CD14-positive monocyte (primary cell): ENCODE measurements around the gene RNGTT. TPM values are rescaled to one million over a fixed set of nuclear protein-coding genes. Genes with fewer than 3 reads are reported as not detected.
A peak's percentile ranks its signal among the peaks of the same experiment; 100 is the strongest.

ENCODE experiments used
- DNase-seq, 3 donors: peaks; one replicate each; pipeline ENCODE4 v3.0.0-alpha.2; 2011 to 2022
- H2AFZ ChIP-seq: 2 replicates; pipeline ENCODE4 v1.6.0; 2012; ENCODE audit warnings: mild to moderate bottlenecking, low read depth, low read length, inconsistent platforms; ENCODE audit not compliant: insufficient read depth, poor library complexity, severe bottlenecking
- H3K27ac ChIP-seq, 2 donors: 1 replicate in 1 of 2; 2 replicates in 1 of 2; pipeline ENCODE4 v1.5.1; 2012 to 2013; ENCODE audit warnings: low read length in 2 of 2, control low read depth in 1 of 2, inconsistent platforms in 1 of 2, low read depth in 1 of 2, mild to moderate bottlenecking in 1 of 2
- H3K27me3 ChIP-seq, 2 donors: one replicate each; pipeline versions ENCODE4 v1.6.0 to v1.6.1; 2011 to 2013; ENCODE audit warnings: low read length in 2 of 2; ENCODE audit not compliant: control insufficient read depth in 2 of 2, insufficient read depth in 2 of 2
- H3K36me3 ChIP-seq, 2 donors: replicated peaks in 1 of 2; 1 replicate in 1 of 2; 2 replicates in 1 of 2; pipeline versions ENCODE4 v1.5.1 to v1.6.1; 2012 to 2013; ENCODE audit warnings: low read length in 2 of 2, control low read depth in 1 of 2, inconsistent platforms in 1 of 2, mild to moderate bottlenecking in 1 of 2; ENCODE audit not compliant: insufficient read depth in 2 of 2, control insufficient read depth in 1 of 2
- H3K4me1 ChIP-seq, 2 donors: 1 replicate in 1 of 2; 2 replicates in 1 of 2; pipeline versions ENCODE4 v1.5.1 to v1.6.1; 2012 to 2013; ENCODE audit warnings: low read length in 2 of 2, control low read depth in 1 of 2, inconsistent platforms in 1 of 2, mild to moderate bottlenecking in 1 of 2, moderate library complexity in 1 of 2; ENCODE audit not compliant: insufficient read depth in 2 of 2, control insufficient read depth in 1 of 2
- H3K4me2 ChIP-seq: replicated peaks from 2 replicates; pipeline ENCODE3; 2012; ENCODE audit warnings: low read length, moderate library complexity, mild to moderate bottlenecking; ENCODE audit not compliant: poor library complexity, severe bottlenecking; ENCODE audit errors: extremely low read depth
- H3K4me3 ChIP-seq, 3 experiments: fragments of 200-600 bp in 1 of 3; sonication (generic) in 1 of 3; replicated peaks in 1 of 3; 1 replicate in 2 of 3; 2 replicates in 1 of 3; pipeline ENCODE4 v1.5.1; 2011 to 2013; ENCODE audit warnings: low read length in 3 of 3, mild to moderate bottlenecking in 3 of 3, control low read depth in 2 of 3, low read depth in 2 of 3, inconsistent platforms in 1 of 3, moderate library complexity in 1 of 3
- H3K79me2 ChIP-seq: 2 replicates; pipeline ENCODE4 v1.6.0; 2012; ENCODE audit warnings: mild to moderate bottlenecking, control low read depth, inconsistent platforms, low read length, moderate library complexity; ENCODE audit not compliant: insufficient read depth
- H3K9ac ChIP-seq: 2 replicates; pipeline ENCODE4 v1.6.0; 2017; ENCODE audit warnings: low read length, mild to moderate bottlenecking; ENCODE audit not compliant: insufficient read depth, poor library complexity, severe bottlenecking
- H3K9me3 ChIP-seq, 2 donors: replicated peaks in 1 of 2; 1 replicate in 1 of 2; 2 replicates in 1 of 2; pipeline versions ENCODE4 v1.5.1 to v1.6.1; 2012 to 2013; ENCODE audit warnings: low read length in 2 of 2, control low read depth in 1 of 2; ENCODE audit not compliant: control insufficient read depth in 1 of 2, insufficient read depth in 1 of 2
- H4K20me1 ChIP-seq: 2 replicates; pipeline ENCODE4 v1.6.0; 2012; ENCODE audit warnings: mild to moderate bottlenecking, low read length, control low read depth, moderate library complexity; ENCODE audit not compliant: insufficient read depth
- H3K27ac Mint-ChIP-seq, 7 donors: one replicate each; pipeline ENCODE4 v1.8.0; 2020; ENCODE audit warnings: mild to moderate bottlenecking in 7 of 7, mixed read lengths in 7 of 7, moderate library complexity in 6 of 7, inconsistent platforms in 2 of 7
- H3K27me3 Mint-ChIP-seq, 3 donors: one replicate each; pipeline ENCODE4 v1.8.0; 2021 to 2022; ENCODE audit warnings: low read depth in 3 of 3, mild to moderate bottlenecking in 3 of 3, mixed read lengths in 3 of 3, moderate library complexity in 3 of 3, inconsistent platforms in 1 of 3
- H3K36me3 Mint-ChIP-seq, 2 donors: one replicate each; pipeline ENCODE4 v1.8.0; 2020; ENCODE audit warnings: mixed read lengths in 2 of 2, inconsistent platforms in 1 of 2, mild to moderate bottlenecking in 1 of 2
- H3K4me1 Mint-ChIP-seq: one replicate; pipeline ENCODE4 v1.8.0; 2020; ENCODE audit warnings: mild to moderate bottlenecking, mixed read lengths
- H3K4me3 Mint-ChIP-seq, 2 donors: one replicate each; pipeline ENCODE4 v1.8.0; 2020; ENCODE audit warnings: mild to moderate bottlenecking in 2 of 2, mixed read lengths in 2 of 2, moderate library complexity in 1 of 2
- H3K9me3 Mint-ChIP-seq, 7 donors: one replicate each; pipeline ENCODE4 v1.8.0; 2020 to 2022; ENCODE audit warnings: mixed read lengths in 7 of 7, mild to moderate bottlenecking in 6 of 7, moderate library complexity in 6 of 7, inconsistent platforms in 2 of 7
- CTCF ChIP-seq: fragments of 200-600 bp; IDR thresholded peaks from one replicate; pipeline ENCODE4 v1.8.0; 2022; ENCODE audit warnings: antibody characterized with exemption, mild to moderate bottlenecking
- WGBS: methylation state at CpG from one replicate; pipeline ENCODE4 v1.1.5; 2013; ENCODE audit warnings: missing lambda C conversion rate; ENCODE audit not compliant: insufficient coverage; 5-methylcytosine and 5-hydroxymethylcytosine counted together
- intact Hi-C, 2 donors: fragments of 100-400 bp; cut with micrococcal nuclease; formaldehyde crosslinking; loops; one replicate each; pipeline versions ENCODE4 v1.15.0 to v1.15.1; 2023
- polyA plus RNA-seq, 3 donors: library from polyadenylated mRNA; depleted of rRNA in 1 of 3; unstranded in 2 of 3; stranded (reverse) in 1 of 3; fragments of 300-500 nt in 2 of 3; fragments of >200 nt in 1 of 3; fragmentation: Illumina TruSeq in 2 of 3; gene quantifications; 1 replicate in 2 of 3; 2 replicates in 1 of 3; pipeline ENCODE4 v1.2.3, GENCODE V29; 2012 to 2021

RNGTT gene
- polyA plus RNA-seq, 3 donors = 2.3 to 8.6 (median 5.8) TPM

DNA sequence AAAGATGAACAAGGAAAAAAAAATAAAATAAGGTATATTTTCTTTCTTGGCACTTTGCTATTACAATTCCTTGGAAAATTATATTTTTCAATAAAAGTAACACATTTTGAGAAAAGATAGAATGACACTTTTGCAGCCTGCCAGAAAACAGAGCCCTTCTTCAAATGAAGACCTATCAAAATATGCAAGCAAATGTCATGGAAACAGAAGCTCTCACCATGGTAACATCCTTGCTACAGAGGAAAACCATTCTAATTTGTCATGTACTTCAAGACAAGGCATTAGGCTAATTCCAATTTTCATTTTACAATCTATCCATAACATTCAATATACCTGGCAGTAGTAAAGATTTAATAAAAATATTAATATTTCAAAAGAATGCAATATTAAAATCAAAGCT is 177.9 kb downstream of the RNGTT start:
- Mint-ChIP-seq H3K4me3 (no peak overlapping the region), H3K9me3 (no peaks in the 10 kb centered on the region), H3K4me1 (peaks cover 2% of the 10 kb centered on the region), H3K36me3 (peaks cover 14 to 15% of the 10 kb centered on the region in 2 donors), H3K27me3 (no peaks in the 10 kb centered on the region), H3K27ac (no peak overlapping the region)
- H3K9ac ChIP-seq = no peak overlapping the region
- no peaks in the 10 kb centered on the region for H3K79me2 ChIP-seq
- H3K4me2 ChIP-seq = no peak overlapping the region
- H3K36me3 ChIP-seq = peaks cover 0 to 2% of the 10 kb centered on the region in 2 donors
- no peak overlapping the region for H2AFZ ChIP-seq
- H3K4me1 ChIP-seq = no peaks in the 10 kb centered on the region
- no peak for DNase-seq
- no peaks in the 10 kb centered on the region for H3K27me3 ChIP-seq
- intact Hi-C loops = no loop called here
- no peak overlapping the region for H3K27ac ChIP-seq
- no peaks in the 10 kb centered on the region for H3K9me3 ChIP-seq
- H4K20me1 ChIP-seq = no peaks in the 10 kb centered on the region
- no peak overlapping the region for H3K4me3 ChIP-seq
- TF ChIP-seq CTCF = no peak

GRCh38 chr6:88780714-88781389 is 182.6 kb downstream of the RNGTT start:
- intact Hi-C loops = no loop called here
- peaks cover 22 to 25% of the 10 kb centered on the region in 2 donors for H3K36me3 Mint-ChIP-seq
- Histone ChIP-seq H3K4me1 (no peaks in the 10 kb centered on the region), H4K20me1 (no peaks in the 10 kb centered on the region), H3K4me2 (no peak overlapping the region), H3K36me3 (peaks cover 0 to 12% of the 10 kb centered on the region in 2 donors), H2AFZ (no peak overlapping the region), H3K79me2 (no peaks in the 10 kb centered on the region), H3K27ac (no peak overlapping the region), H3K27me3 (no peaks in the 10 kb centered on the region), H3K4me3 (no peak overlapping the region), H3K9ac (no peak overlapping the region), H3K9me3 (no peaks in the 10 kb centered on the region)
- peak; percentile 41 to 60 (median 56) for DNase-seq
- TF ChIP-seq CTCF = peak; percentile 88
- H3K4me1 Mint-ChIP-seq = peaks cover 2% of the 10 kb centered on the region
- no peaks in the 10 kb centered on the region for H3K27me3 Mint-ChIP-seq
- H3K27ac Mint-ChIP-seq = no peak overlapping the region
- H3K9me3 Mint-ChIP-seq = peaks cover 0 to 6% (median 2%) of the 10 kb centered on the region in 7 donors
- no peak overlapping the region for H3K4me3 Mint-ChIP-seq
- WGBS = 80% methylated on average over 1 of the region's 5 CpGs
